Measurements from ENCODE around the gene ATP9B.

Gene ATP9B

DNA sequence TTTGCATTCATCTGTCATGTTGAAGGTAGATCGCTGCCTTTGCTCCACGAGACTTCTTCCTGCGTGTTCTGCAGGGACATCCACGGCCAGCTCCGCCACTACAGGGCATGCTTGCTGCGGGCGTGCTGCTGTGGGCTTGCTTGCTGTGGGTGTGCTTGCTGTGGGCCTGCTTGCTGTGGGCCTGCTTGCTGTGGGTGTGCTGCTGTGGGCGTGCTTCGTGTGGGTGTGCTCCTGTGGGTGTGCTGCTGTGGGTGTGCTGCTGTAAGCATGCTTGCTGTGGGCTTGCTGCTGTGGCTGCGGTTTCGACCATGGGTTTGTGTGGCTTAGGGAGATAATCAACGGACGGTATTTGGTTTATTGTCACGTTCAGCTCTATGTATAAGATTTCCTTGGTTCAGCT lies 165.2 kb downstream of the ATP9B start:
- H3K4me3 ChIP-seq (ENCODE audit: low read depth, low read length), result no peak overlapping the region
- TF ChIP-seq, protein P1, sequence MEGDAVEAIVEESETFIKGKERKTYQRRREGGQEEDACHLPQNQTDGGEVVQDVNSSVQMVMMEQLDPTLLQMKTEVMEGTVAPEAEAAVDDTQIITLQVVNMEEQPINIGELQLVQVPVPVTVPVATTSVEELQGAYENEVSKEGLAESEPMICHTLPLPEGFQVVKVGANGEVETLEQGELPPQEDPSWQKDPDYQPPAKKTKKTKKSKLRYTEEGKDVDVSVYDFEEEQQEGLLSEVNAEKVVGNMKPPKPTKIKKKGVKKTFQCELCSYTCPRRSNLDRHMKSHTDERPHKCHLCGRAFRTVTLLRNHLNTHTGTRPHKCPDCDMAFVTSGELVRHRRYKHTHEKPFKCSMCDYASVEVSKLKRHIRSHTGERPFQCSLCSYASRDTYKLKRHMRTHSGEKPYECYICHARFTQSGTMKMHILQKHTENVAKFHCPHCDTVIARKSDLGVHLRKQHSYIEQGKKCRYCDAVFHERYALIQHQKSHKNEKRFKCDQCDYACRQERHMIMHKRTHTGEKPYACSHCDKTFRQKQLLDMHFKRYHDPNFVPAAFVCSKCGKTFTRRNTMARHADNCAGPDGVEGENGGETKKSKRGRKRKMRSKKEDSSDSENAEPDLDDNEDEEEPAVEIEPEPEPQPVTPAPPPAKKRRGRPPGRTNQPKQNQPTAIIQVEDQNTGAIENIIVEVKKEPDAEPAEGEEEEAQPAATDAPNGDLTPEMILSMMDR (IDR thresholded peaks at IDR 0.05; ENCODE audit: low read depth, low read length), result no peak

- TF ChIP-seq, protein P1 (IDR thresholded peaks at IDR 0.05; ENCODE audit: low read depth, low read length), result no peak
- H3K4me3 ChIP-seq (ENCODE audit: low read depth, low read length), result no peak overlapping the region
Observed at GRCh38 chr18:79239631-79240030, 170.4 kb downstream of the ATP9B start.

DNA sequence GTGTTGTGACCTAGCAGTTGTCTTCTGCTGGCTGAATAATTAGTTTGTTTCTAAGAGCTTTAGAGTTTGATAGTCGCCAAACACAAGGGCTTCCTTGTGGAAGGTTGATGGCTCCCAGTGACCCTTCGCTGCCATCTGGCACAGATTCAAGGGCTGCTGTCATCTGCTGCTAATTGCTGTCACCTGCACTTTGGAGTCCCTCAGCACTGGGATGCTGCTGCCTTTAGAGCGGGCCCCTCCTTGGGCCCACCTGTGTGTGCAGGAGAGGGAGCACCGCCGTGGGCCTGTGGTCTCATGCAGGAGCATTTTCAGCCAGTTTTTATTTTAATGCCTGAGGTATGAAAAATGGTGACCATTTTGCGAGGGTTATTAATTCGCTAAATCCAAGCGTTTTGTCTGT lies 172.6 kb downstream of the ATP9B start:
- TF ChIP-seq, protein P1 (IDR thresholded peaks at IDR 0.05; ENCODE audit: low read depth, low read length), result no peak

GRCh38 chr18:79242246-79242645 lies 173.1 kb downstream of the ATP9B start:
- no peak overlapping the region for H3K4me3 ChIP-seq (ENCODE audit: low read depth, low read length)
- TF ChIP-seq, protein P1 (IDR thresholded peaks at IDR 0.05; ENCODE audit: low read depth, low read length), result no peak

More for the DNA sequence above, 172.6 kb downstream of the ATP9B start:
- H3K4me3 ChIP-seq (ENCODE audit: low read depth, low read length), result no peak overlapping the region

DNA sequence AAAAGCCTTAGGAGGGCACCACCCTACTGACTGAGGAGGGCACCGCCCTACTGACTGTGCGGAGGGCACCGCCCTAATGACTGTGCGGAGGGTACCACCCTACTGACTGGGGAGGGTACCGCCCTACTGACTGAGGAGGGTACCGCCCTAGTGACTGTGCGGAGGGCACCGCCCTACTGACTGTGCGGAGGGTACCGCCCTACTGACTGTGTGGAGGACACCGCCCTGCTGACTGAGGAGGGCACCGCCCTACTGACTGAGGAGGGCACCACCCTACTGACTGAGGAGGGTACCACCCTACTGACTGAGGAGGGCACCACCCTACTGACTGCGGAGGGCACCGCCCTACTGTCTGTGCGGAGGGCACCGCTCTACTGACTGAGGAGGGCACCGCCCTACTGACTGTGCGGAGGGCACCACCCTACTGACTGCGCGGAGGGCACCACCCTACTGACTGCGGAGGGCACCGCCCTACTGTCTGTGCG lies 176.4 kb downstream of the ATP9B start:
- TF ChIP-seq, protein P1 (IDR thresholded peaks at IDR 0.05; ENCODE audit: low read depth, low read length), result no peak
- no peak overlapping the region for H3K4me3 ChIP-seq (ENCODE audit: low read depth, low read length)

- no peak overlapping the region for H3K4me3 ChIP-seq (ENCODE audit: low read depth, low read length)
- TF ChIP-seq, protein P1 (IDR thresholded peaks at IDR 0.05; ENCODE audit: low read depth, low read length), result peak; percentile 99
Observed at GRCh38 chr18:79246309-79247108, 177.3 kb downstream of the ATP9B start.

DNA sequence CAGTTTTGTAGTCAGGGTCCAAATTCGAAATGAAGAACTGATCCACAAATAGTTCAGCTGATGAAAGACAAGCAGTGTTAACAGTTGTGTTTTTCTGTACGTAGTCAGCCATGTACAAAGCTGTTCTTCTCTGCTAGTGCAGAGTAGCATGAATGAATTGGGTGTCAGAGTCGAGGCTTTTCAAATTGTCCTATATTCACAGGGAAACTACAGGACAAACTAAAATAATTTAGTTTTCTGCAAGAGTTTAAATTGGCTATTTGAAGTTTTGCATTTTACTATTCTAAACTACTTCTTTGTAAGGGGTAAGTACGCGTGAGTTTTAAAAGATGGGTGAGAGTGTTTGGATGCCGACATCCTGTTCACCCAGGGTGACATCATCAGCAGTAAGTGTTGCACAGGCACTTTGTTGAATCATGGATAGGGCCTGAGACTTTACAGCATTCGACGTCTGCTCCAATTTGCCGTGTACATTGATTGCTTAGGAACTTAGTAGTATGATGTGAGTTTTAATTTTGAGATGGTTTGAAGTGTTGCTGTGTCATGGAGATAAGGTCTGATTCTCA lies 179.4 kb downstream of the ATP9B start:
- H3K4me3 ChIP-seq (ENCODE audit: low read depth, low read length), result no peak overlapping the region
- TF ChIP-seq, protein P1 (IDR thresholded peaks at IDR 0.05; ENCODE audit: low read depth, low read length), result no peak

Measured in WI38 (cell line).